Measurements from ENCODE around the gene NBEA.

DNA sequence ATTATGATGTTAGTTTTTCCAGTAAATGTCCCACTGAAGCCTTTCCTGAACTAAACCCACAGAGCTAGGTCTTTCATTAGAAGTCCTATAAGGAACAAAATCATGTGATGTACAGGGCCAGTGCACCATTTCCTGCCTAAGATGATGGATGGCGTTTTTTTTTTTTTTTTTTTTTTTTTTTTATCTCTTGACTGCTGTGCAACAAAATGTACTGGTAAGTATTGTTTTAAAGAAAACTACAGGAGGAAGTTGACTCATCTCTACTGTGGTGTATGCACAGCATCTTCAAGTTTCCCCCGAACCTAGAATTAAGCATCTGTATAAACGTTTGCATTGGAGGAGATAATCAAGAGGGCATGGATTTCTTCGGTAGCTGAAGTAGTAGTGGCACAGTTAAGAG, 197.5 kb downstream of the NBEA start:
- TF ChIP-seq, protein P1, sequence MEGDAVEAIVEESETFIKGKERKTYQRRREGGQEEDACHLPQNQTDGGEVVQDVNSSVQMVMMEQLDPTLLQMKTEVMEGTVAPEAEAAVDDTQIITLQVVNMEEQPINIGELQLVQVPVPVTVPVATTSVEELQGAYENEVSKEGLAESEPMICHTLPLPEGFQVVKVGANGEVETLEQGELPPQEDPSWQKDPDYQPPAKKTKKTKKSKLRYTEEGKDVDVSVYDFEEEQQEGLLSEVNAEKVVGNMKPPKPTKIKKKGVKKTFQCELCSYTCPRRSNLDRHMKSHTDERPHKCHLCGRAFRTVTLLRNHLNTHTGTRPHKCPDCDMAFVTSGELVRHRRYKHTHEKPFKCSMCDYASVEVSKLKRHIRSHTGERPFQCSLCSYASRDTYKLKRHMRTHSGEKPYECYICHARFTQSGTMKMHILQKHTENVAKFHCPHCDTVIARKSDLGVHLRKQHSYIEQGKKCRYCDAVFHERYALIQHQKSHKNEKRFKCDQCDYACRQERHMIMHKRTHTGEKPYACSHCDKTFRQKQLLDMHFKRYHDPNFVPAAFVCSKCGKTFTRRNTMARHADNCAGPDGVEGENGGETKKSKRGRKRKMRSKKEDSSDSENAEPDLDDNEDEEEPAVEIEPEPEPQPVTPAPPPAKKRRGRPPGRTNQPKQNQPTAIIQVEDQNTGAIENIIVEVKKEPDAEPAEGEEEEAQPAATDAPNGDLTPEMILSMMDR (conservative IDR thresholded peaks at IDR 0.05) = no peak
- no peak for TF ChIP-seq ZFX (IDR thresholded peaks at IDR 0.05)
